WTC11 (cell line): Measurements from ENCODE around the gene SRP9. TPM values are rescaled to one million over a fixed set of nuclear protein-coding genes. Genes with fewer than 3 reads are reported as not detected.

Experiments
- ATAC-seq: fragments of 200-7000 bp; cut with Tn5 transposase; 2 replicates; pipeline ENCODE4 v1.10.0; 2021; ENCODE audit warnings: mild to moderate bottlenecking, moderate library complexity
- CTCF ChIA-PET: fragments of 300-600 bp; sonication (Branson Sonifier 250); formaldehyde crosslinking; loops from one replicate; lab custom pipeline; 2021; ENCODE audit warnings: antibody characterized with exemption; lab: Charles Lee
- POLR2A ChIA-PET: fragments of 350-600 bp; sonication (Branson Sonifier 250); formaldehyde crosslinking; loops from one replicate; lab custom pipeline; 2021; ENCODE audit warnings: antibody characterized with exemption; lab: Charles Lee
- DNase-seq: peaks from one replicate; pipeline ENCODE4 v3.0.0; 2021; ENCODE audit warnings: low spot score
- H3K27ac Mint-ChIP-seq: 2 replicates; pipeline ENCODE4 v1.8.0; 2021; ENCODE audit warnings: mixed read lengths
- H3K27me3 Mint-ChIP-seq: 2 replicates; pipeline ENCODE4 v1.8.0; 2021; ENCODE audit warnings: low read depth, mild to moderate bottlenecking, moderate library complexity, mixed read lengths
- H3K36me3 Mint-ChIP-seq: 2 replicates; pipeline ENCODE4 v1.8.0; 2021; ENCODE audit warnings: mixed read lengths
- H3K4me1 Mint-ChIP-seq: 2 replicates; pipeline ENCODE4 v1.8.0; 2022; ENCODE audit warnings: mixed read lengths
- H3K4me3 Mint-ChIP-seq: 2 replicates; pipeline ENCODE4 v1.8.0; 2021; ENCODE audit warnings: mild to moderate bottlenecking, moderate library complexity, mixed read lengths
- H3K9me3 Mint-ChIP-seq: 2 replicates; pipeline ENCODE4 v1.8.0; 2021; ENCODE audit warnings: mixed read lengths
- CREM ChIP-seq: sonication (generic); formaldehyde crosslinking; IDR thresholded peaks from 2 replicates; pipeline ENCODE4 v1.8.1; 2022; ENCODE audit warnings: mild to moderate bottlenecking, missing genetic modification reagents, moderate library complexity
- CTCF ChIP-seq: fragments of 200-600 bp; IDR thresholded peaks from 2 replicates; pipeline ENCODE4 v1.8.0; 2022; ENCODE audit warnings: antibody characterized with exemption
- E2F4 ChIP-seq: sonication (generic); formaldehyde crosslinking; IDR thresholded peaks from 2 replicates; pipeline ENCODE4 v1.8.1; 2022; ENCODE audit warnings: low read depth, mild to moderate bottlenecking, moderate library complexity, missing genetic modification reagents, borderline replicate concordance
- E2F5 ChIP-seq: sonication (generic); formaldehyde crosslinking; IDR thresholded peaks from 2 replicates; pipeline ENCODE4 v1.8.1; 2022; ENCODE audit warnings: mild to moderate bottlenecking, moderate library complexity, missing genetic modification reagents
- ELF4 ChIP-seq: sonication (generic); formaldehyde crosslinking; IDR thresholded peaks from 2 replicates; pipeline ENCODE4 v1.8.1; 2022; ENCODE audit warnings: low read depth, mild to moderate bottlenecking, moderate library complexity, missing genetic modification reagents
- GABPB1 ChIP-seq: sonication (generic); formaldehyde crosslinking; IDR thresholded peaks from 2 replicates; pipeline ENCODE4 v1.8.1; 2023; ENCODE audit warnings: mild to moderate bottlenecking, missing genetic modification reagents
- IRF2 ChIP-seq: sonication (generic); formaldehyde crosslinking; IDR thresholded peaks from 2 replicates; pipeline ENCODE4 v1.8.0; 2022; ENCODE audit warnings: low read depth, missing genetic modification reagents, borderline replicate concordance
- NFATC4 ChIP-seq: fragments of 250-450 bp; sonication (Bioruptor Pico); IDR thresholded peaks from 2 replicates; pipeline ENCODE4 v1.9.0; 2021; ENCODE audit warnings: mild to moderate bottlenecking
- NFYB ChIP-seq: sonication (generic); formaldehyde crosslinking; conservative IDR thresholded peaks from 2 replicates; pipeline ENCODE4 v1.8.0; 2022; ENCODE audit warnings: low read depth, missing genetic modification reagents
- NR1H2 ChIP-seq: sonication (generic); formaldehyde crosslinking; IDR thresholded peaks from 2 replicates; pipeline ENCODE4 v1.9.0; 2021; ENCODE audit warnings: mild to moderate bottlenecking, moderate library complexity, missing genetic modification reagents
- PREB ChIP-seq: sonication (generic); formaldehyde crosslinking; IDR thresholded peaks from 2 replicates; pipeline ENCODE4 v1.8.1; 2022; ENCODE audit warnings: mild to moderate bottlenecking, missing genetic modification reagents, moderate library complexity, borderline replicate concordance
- RORB ChIP-seq: fragments of 250-450 bp; sonication (Bioruptor Pico); IDR thresholded peaks from 2 replicates; pipeline ENCODE4 v1.9.0; 2021; ENCODE audit warnings: mild to moderate bottlenecking
- SMAD4 ChIP-seq: sonication (generic); formaldehyde crosslinking; IDR thresholded peaks from 2 replicates; pipeline ENCODE4 v1.8.0; 2022; ENCODE audit warnings: mild to moderate bottlenecking, missing genetic modification reagents
- ZNF121 ChIP-seq: sonication (generic); formaldehyde crosslinking; IDR thresholded peaks from 2 replicates; pipeline ENCODE4 v1.8.0; 2023; ENCODE audit warnings: missing genetic modification reagents
- ZNF396 ChIP-seq: fragments of 250-450 bp; sonication (Bioruptor Pico); IDR thresholded peaks from 2 replicates; pipeline ENCODE4 v1.8.0; 2021; ENCODE audit warnings: mild to moderate bottlenecking, moderate library complexity, borderline replicate concordance
- ZNF423 ChIP-seq: fragments of 250-450 bp; sonication (Bioruptor Pico); IDR thresholded peaks from 2 replicates; pipeline ENCODE4 v2.1.2; 2022; ENCODE audit warnings: mild to moderate bottlenecking, moderate library complexity
- ZNF512 ChIP-seq: sonication (generic); formaldehyde crosslinking; IDR thresholded peaks from 2 replicates; pipeline ENCODE4 v1.8.1; 2022; ENCODE audit warnings: missing genetic modification reagents, borderline replicate concordance
- ZNF671 ChIP-seq: fragments of 250-450 bp; sonication (Bioruptor Pico); IDR thresholded peaks from 2 replicates; pipeline ENCODE4 v1.8.0; 2021; ENCODE audit warnings: mild to moderate bottlenecking
- total RNA-seq: library from RNA; stranded (reverse); gene quantifications from 3 replicates; pipeline ENCODE4 v1.2.3, GENCODE V29; 2021

Gene SRP9
- total RNA-seq, 1 experiment from 2014 or later = 375 TPM

- TF ChIP-seq NFYB (CRISPR knock-in tag) (no peak), ZNF671 (CRISPR knock-in tag) (no peak), GABPB1 (CRISPR knock-in tag) (no peak), NR1H2 (CRISPR knock-in tag) (no peak), ZNF121 (no peak), IRF2 (CRISPR knock-in tag) (no peak), E2F5 (no peak), ZNF423 (no peak), NFATC4 (CRISPR knock-in tag) (no peak), CREM (CRISPR knock-in tag) (no peak), ZNF396 (no peak), SMAD4 (CRISPR knock-in tag) (no peak), E2F4 (CRISPR knock-in tag) (no peak), RORB (CRISPR knock-in tag) (no peak), ELF4 (no peak), PREB (CRISPR knock-in tag) (no peak)
- DNase-seq (no peak), ATAC-seq (peak; percentile 43)
- no peak overlapping the region for H3K4me3 Mint-ChIP-seq
- CTCF ChIA-PET = interaction anchor here (3.2 kb wide), 1 partner anchor 10 kb away, joined by 22 read pairs; no protein-coding TSS in a partner anchor
- no peaks in the 10 kb centered on the region for H3K9me3 Mint-ChIP-seq
- H3K36me3 Mint-ChIP-seq = no peaks in the 10 kb centered on the region
- H3K4me1 Mint-ChIP-seq = peaks cover 22% of the 10 kb centered on the region
- POLR2A ChIA-PET = no interaction called here
- H3K27ac Mint-ChIP-seq = no peak overlapping the region
- H3K27me3 Mint-ChIP-seq = no peaks in the 10 kb centered on the region
Observed at GRCh38 chr1:225762002-225762441, 15.6 kb upstream of the SRP9 start.

GRCh38 chr1:225762444-225762843 lies 15.2 kb upstream of the SRP9 start:
- POLR2A ChIA-PET = no interaction called here
- Mint-ChIP-seq H3K27me3 (no peaks in the 10 kb centered on the region), H3K9me3 (no peaks in the 10 kb centered on the region), H3K36me3 (no peaks in the 10 kb centered on the region)
- no peak; the same call in 1 of the 2 replicates for ATAC-seq
- TF ChIP-seq ZNF121 = no peak
- no peak for TF ChIP-seq ZNF396
- no peak for TF ChIP-seq ZNF512 (CRISPR knock-in tag)
- TF ChIP-seq CTCF = no peak
- TF ChIP-seq, all 79 proteins: peak for 0
- H3K27ac Mint-ChIP-seq = peak overlapping the region; percentile 4; the same call in 1 of the 2 replicates
- no peak for DNase-seq
- H3K4me1 Mint-ChIP-seq = peaks cover 27% of the 10 kb centered on the region
- H3K4me3 Mint-ChIP-seq = no peak overlapping the region
- CTCF ChIA-PET = interaction anchor here (1.7 to 3.2 kb wide), 2 partner anchors 9 to 84 kb away, joined by 4 to 22 read pairs; no protein-coding TSS in a partner anchor
